H1 (cell line): ENCODE results near the gene WNT7A. TPM values are rescaled to one million over a fixed set of nuclear protein-coding genes. Genes with fewer than 3 reads are reported as not detected.

Source experiments
- CTCF ChIA-PET: fragments of 300-600 bp; sonication (Branson Sonifier 250); formaldehyde crosslinking; loops from one replicate; lab custom pipeline; 2021; ENCODE audit not compliant: partially characterized antibody; lab: Charles Lee
- POLR2A ChIA-PET: fragments of 300-600 bp; sonication (Branson Sonifier 250); formaldehyde crosslinking; loops from one replicate; lab custom pipeline; 2021; ENCODE audit warnings: inconsistent platforms; ENCODE audit not compliant: partially characterized antibody; lab: Charles Lee
- DNase-seq, 2 experiments: peaks; one replicate each; pipeline versions ENCODE4 v3.0.0 to v3.0.0-alpha.2; 2010 to 2022; ENCODE audit warnings: low spot score in 2 of 2, low read depth in 1 of 2, mixed read lengths in 1 of 2
- FAIRE-seq: peaks from 2 replicates; lab custom pipeline; 2011; peaks lifted over from hg19 to GRCh38; lab: Jason Lieb, UNC
- H2AFZ ChIP-seq: 2 replicates; pipeline ENCODE4 v1.8.1; 2012; ENCODE audit warnings: low read length, inconsistent platforms
- H2AK5ac ChIP-seq: 2 replicates; pipeline ENCODE4 v1.6.1; 2013; ENCODE audit warnings: low read depth, low read length
- H2BK120ac ChIP-seq: replicated peaks from 2 replicates; pipeline ENCODE3; 2013; ENCODE audit warnings: low read depth, low read length, inconsistent platforms
- H2BK12ac ChIP-seq: 2 replicates; pipeline ENCODE4 v1.6.1; 2013; ENCODE audit warnings: low read depth, low read length
- H2BK15ac ChIP-seq: 2 replicates; pipeline ENCODE4 v1.6.1; 2013; ENCODE audit warnings: low read length
- H2BK20ac ChIP-seq: 2 replicates; pipeline ENCODE4 v1.6.1; 2013; ENCODE audit warnings: low read length
- H2BK5ac ChIP-seq: 2 replicates; pipeline ENCODE4 v1.6.1; 2013; ENCODE audit warnings: low read depth, low read length
- H3K14ac ChIP-seq: 2 replicates; pipeline ENCODE4 v1.6.1; 2013; ENCODE audit warnings: inconsistent platforms; ENCODE audit not compliant: insufficient read length
- H3K18ac ChIP-seq: 2 replicates; pipeline ENCODE4 v1.6.1; 2013; ENCODE audit warnings: low read length; ENCODE audit errors: extremely low read depth
- H3K23ac ChIP-seq: 2 replicates; pipeline ENCODE4 v1.6.1; 2013; ENCODE audit warnings: inconsistent platforms; ENCODE audit not compliant: insufficient read length
- H3K23me2 ChIP-seq: 2 replicates; pipeline ENCODE4 v1.6.1; 2013; ENCODE audit warnings: low read depth, low read length
- H3K27ac ChIP-seq: 2 replicates; pipeline ENCODE4 v1.6.1; 2011; ENCODE audit warnings: low read depth, low read length, inconsistent platforms
- H3K27me3 ChIP-seq, 4 experiments: replicated peaks in 1 of 4; 1 replicate in 1 of 4; 2 replicates in 3 of 4; pipeline versions ENCODE4 v1.6.1 to v1.8.1; 2011 to 2013; ENCODE audit warnings: low read length in 3 of 4, mild to moderate bottlenecking in 3 of 4, inconsistent platforms in 2 of 4, mixed read lengths in 2 of 4, moderate library complexity in 1 of 4; ENCODE audit not compliant: control insufficient read depth in 3 of 4, insufficient read depth in 3 of 4; ENCODE audit errors: extremely low read depth in 1 of 4
- H3K36me3 ChIP-seq, 4 experiments: 2 replicates each; pipeline versions ENCODE4 v1.6.1 to v1.8.1; 2011 to 2013; ENCODE audit warnings: mild to moderate bottlenecking in 4 of 4, low read length in 3 of 4, moderate library complexity in 2 of 4, control low read depth in 1 of 4, inconsistent platforms in 1 of 4; ENCODE audit not compliant: insufficient read depth in 4 of 4, control insufficient read depth in 2 of 4
- H3K4ac ChIP-seq: replicated peaks from 2 replicates; pipeline ENCODE3; 2013; ENCODE audit warnings: low read length, low read depth, mixed read lengths, inconsistent platforms; ENCODE audit not compliant: insufficient read length
- H3K4me1 ChIP-seq, 4 experiments: replicated peaks in 1 of 4; 1 replicate in 1 of 4; 2 replicates in 3 of 4; pipeline versions ENCODE4 v1.6.1 to v1.8.1; 2011 to 2013; ENCODE audit warnings: low read length in 3 of 4, inconsistent platforms in 2 of 4, mixed read lengths in 1 of 4; ENCODE audit not compliant: insufficient read depth in 4 of 4, control insufficient read depth in 3 of 4
- H3K4me2 ChIP-seq, 2 experiments: 2 replicates each; pipeline versions ENCODE4 v1.6.1 to v1.8.1; 2011 to 2013; ENCODE audit warnings: low read depth in 2 of 2, low read length in 2 of 2, control low read depth in 1 of 2, inconsistent platforms in 1 of 2, mild to moderate bottlenecking in 1 of 2; ENCODE audit not compliant: insufficient read depth in 1 of 2
- H3K4me3 ChIP-seq, 4 experiments: fragments of 200-600, 300-600 bp in 1 of 4; sonication (generic), shearing (Covaris generic), sonication (Bioruptor Twin) in 1 of 4; 2 replicates each; pipeline versions ENCODE4 v1.5.1 to v1.8.1; 2011 to 2016; ENCODE audit warnings: low read length in 4 of 4, low read depth in 3 of 4, control low read depth in 2 of 4, inconsistent platforms in 2 of 4, mild to moderate bottlenecking in 2 of 4, mixed read lengths in 1 of 4, moderate library complexity in 1 of 4; ENCODE audit not compliant: insufficient read depth in 2 of 4; ENCODE audit errors: extremely low read depth in 1 of 4
- H3K56ac ChIP-seq: replicated peaks from 2 replicates; pipeline ENCODE3; 2013; ENCODE audit warnings: low read depth, mild to moderate bottlenecking, mixed read lengths, low read length, inconsistent platforms; ENCODE audit not compliant: insufficient read length
- H3K79me1 ChIP-seq: 2 replicates; pipeline ENCODE4 v1.6.1; 2013; ENCODE audit warnings: low read depth, low read length, control low read depth
- H3K79me2 ChIP-seq, 2 experiments: 2 replicates each; pipeline versions ENCODE4 v1.6.1 to v1.8.1; 2012 to 2013; ENCODE audit warnings: low read length in 2 of 2, mild to moderate bottlenecking in 2 of 2, inconsistent platforms in 1 of 2; ENCODE audit not compliant: insufficient read depth in 2 of 2, control insufficient read depth in 1 of 2
- H3K9ac ChIP-seq, 4 experiments: replicated peaks in 1 of 4; 1 replicate in 1 of 4; 2 replicates in 3 of 4; pipeline versions ENCODE4 v1.6.1 to v1.8.1; 2011 to 2013; ENCODE audit warnings: low read depth in 3 of 4, low read length in 3 of 4, control low read depth in 2 of 4, mild to moderate bottlenecking in 2 of 4, moderate library complexity in 2 of 4, inconsistent platforms in 1 of 4; ENCODE audit errors: extremely low read depth in 1 of 4
- H3K9me3 ChIP-seq, 2 experiments: 2 replicates each; pipeline versions ENCODE4 v1.6.1 to v1.8.1; 2012 to 2013; ENCODE audit warnings: mild to moderate bottlenecking in 2 of 2, moderate library complexity in 2 of 2, control low read depth in 1 of 2, inconsistent platforms in 1 of 2, low read depth in 1 of 2, low read length in 1 of 2, mixed read lengths in 1 of 2; ENCODE audit not compliant: insufficient read depth in 2 of 2
- H4K20me1 ChIP-seq, 2 experiments: replicated peaks in 1 of 2; 2 replicates each; pipeline versions ENCODE3 to v1.8.1; 2011 to 2013; ENCODE audit warnings: inconsistent platforms in 2 of 2, low read length in 2 of 2, mild to moderate bottlenecking in 1 of 2; ENCODE audit not compliant: insufficient read depth in 2 of 2, control insufficient read depth in 1 of 2
- H4K5ac ChIP-seq: 2 replicates; pipeline ENCODE4 v1.6.1; 2013; ENCODE audit warnings: low read length, low read depth, mixed read lengths, inconsistent platforms; ENCODE audit not compliant: insufficient read length
- H4K8ac ChIP-seq: 2 replicates; pipeline ENCODE4 v1.8.0; 2013; ENCODE audit warnings: mild to moderate bottlenecking, moderate library complexity, low read length, inconsistent platforms; ENCODE audit not compliant: insufficient read depth; ENCODE audit errors: extremely low read depth
- H4K91ac ChIP-seq: replicated peaks from 2 replicates; pipeline ENCODE3; 2013; ENCODE audit warnings: low read length, mixed read lengths, inconsistent platforms; ENCODE audit not compliant: insufficient read length
- RXRA ChIP-seq: IDR thresholded peaks from 2 replicates; pipeline ENCODE4 v1.6.1; 2011; ENCODE audit warnings: low read depth, mild to moderate bottlenecking, low read length, moderate library complexity; ENCODE audit not compliant: insufficient read depth
- WGBS, 2 experiments: shearing (Covaris generic) in 1 of 2; methylation state at CpG; one replicate each; pipeline versions ENCODE4 v1.1.6 to v1.1.7; 2013 to 2015; ENCODE audit warnings: low lambda C conversion rate in 2 of 2, mixed read lengths in 2 of 2, inconsistent platforms in 1 of 2, low coverage in 1 of 2, missing lambda C conversion rate in 1 of 2; ENCODE audit not compliant: insufficient replicate concordance in 2 of 2, insufficient coverage in 1 of 2, insufficient read length in 1 of 2; ENCODE audit errors: extremely low coverage in 1 of 2, missing lambda C conversion rate in 1 of 2; 5-methylcytosine and 5-hydroxymethylcytosine counted together
- polyA plus RNA-seq, 7 experiments: library from polyadenylated mRNA; depleted of rRNA in 3 of 7; stranded (reverse) in 5 of 7; unstranded in 2 of 7; fragments of >200 nt in 5 of 7; fragments of 200-250 nt in 2 of 7; gene quantifications; 1 replicate in 5 of 7; 2 replicates in 1 of 7; 4 replicates in 1 of 7; pipeline versions ENCODE4 v1.2.1 to v1.2.3, GENCODE V29; 2011 to 2013; ENCODE audit warnings: missing spikeins in 2 of 7, mixed read lengths in 2 of 7
- total RNA-seq: library from RNA; stranded (reverse); fragmentation: NEBNext Ultra II Directional; extraction: Animal tissue kit (Norgen Biotek cat#: 25700); gene quantifications from 2 replicates; pipeline ENCODE4 v1.2.1, GENCODE V29; 2021

Gene WNT7A
- total and polyA plus RNA-seq, 2 of the 8 experiments (the other 6 are each of a cell fraction or from before 2014, with no cell fraction given) = 0.02 TPM; not detected in 1

GRCh38 chr3:13887495-13888300, 7.8 kb upstream of the WNT7A start:
- peaks cover 0 to 12% (median 3%) of the 10 kb centered on the region in 4 experiments; a peak in 5 of 7 replicates for H3K27me3 ChIP-seq
- no peak overlapping the region for H3K56ac ChIP-seq
- TF ChIP-seq RXRA = no peak
- TF ChIP-seq, all 59 proteins: peak for 0

More at GRCh38 chr3:13887495-13888300, 7.8 kb upstream of the WNT7A start:
- Histone ChIP-seq H3K4ac (no peak overlapping the region), H4K91ac (no peak overlapping the region), H3K9me3 (0 out of 4 replicates have a peak, but pooled peaks cover 0 to 3% of the 10 kb centered on the region in 2 experiments), H3K9ac (no peak overlapping the region), H3K4me1 (no peaks in the 10 kb centered on the region), H2BK20ac (no peak overlapping the region), H3K18ac (no peak overlapping the region), H4K8ac (no peak overlapping the region), H3K27ac (no peak overlapping the region), H2BK120ac (no peak overlapping the region), H3K79me1 (no peaks in the 10 kb centered on the region), H3K4me2 (no peak overlapping the region), H2BK15ac (no peak overlapping the region), H2AK5ac (no peak overlapping the region), H3K79me2 (no peaks in the 10 kb centered on the region), H3K23me2 (no peaks in the 10 kb centered on the region), H4K5ac (no peak overlapping the region), H4K20me1 (peaks cover 0 to 1% of the 10 kb centered on the region in 2 experiments), H2AFZ (no peak overlapping the region), H3K14ac (no peak overlapping the region), H2BK5ac (no peak overlapping the region), H3K23ac (no peak overlapping the region), H2BK12ac (no peak overlapping the region), H3K36me3 (no peaks in the 10 kb centered on the region), H3K4me3 (no peak overlapping the region)
- no peak for DNase-seq
- ChIA-PET POLR2A (interaction anchor here (0.8 kb wide), 1 partner anchor 230 kb away, joined by 3 read pairs; no protein-coding TSS in a partner anchor), CTCF (interaction anchor here (0.6 to 19.2 kb wide), 11 partner anchors 8 to 412 kb away, joined by 3 to 765 read pairs (median 5); partner anchors contain the start of gene WNT7A)
- no peak for FAIRE-seq
- 79% methylated on average over 6 of the region's 6 CpGs; no CpG with 5 or more reads in 1 of the 2 experiments for WGBS, 2 experiments
